IgD-negative memory B cell (primary cell): ENCODE results near the gene DNAJC12. TPM values are rescaled to one million over a fixed set of nuclear protein-coding genes. Genes with fewer than 3 reads are reported as not detected.
"Not testable (repeated sequence)": the region's sequence is repeated elsewhere in the genome, so short reads cannot be mapped to it uniquely, and the experiment has no call there.

ENCODE experiments used
- H3K27ac Mint-ChIP-seq, 3 donors: one replicate each; pipeline ENCODE4 v1.8.0; 2020 to 2022; ENCODE audit warnings: mild to moderate bottlenecking in 3 of 3, mixed read lengths in 3 of 3, moderate library complexity in 1 of 3
- H3K27me3 Mint-ChIP-seq: one replicate; pipeline ENCODE4 v1.8.0; 2021; ENCODE audit warnings: mixed read lengths
- H3K36me3 Mint-ChIP-seq: one replicate; pipeline ENCODE4 v1.8.0; 2020; ENCODE audit warnings: mild to moderate bottlenecking, mixed read lengths
- H3K4me1 Mint-ChIP-seq, 3 donors: one replicate each; pipeline ENCODE4 v1.8.0; 2020 to 2022; ENCODE audit warnings: mixed read lengths in 3 of 3, mild to moderate bottlenecking in 1 of 3
- H3K4me3 Mint-ChIP-seq, 4 donors: one replicate each; pipeline ENCODE4 v1.8.0; 2020 to 2022; ENCODE audit warnings: mild to moderate bottlenecking in 4 of 4, mixed read lengths in 4 of 4, moderate library complexity in 3 of 4
- H3K9me3 Mint-ChIP-seq, 3 donors: one replicate each; pipeline ENCODE4 v1.8.0; 2020 to 2021; ENCODE audit warnings: mixed read lengths in 3 of 3, mild to moderate bottlenecking in 1 of 3
- polyA plus RNA-seq: library from polyadenylated mRNA; unstranded; fragments of 300-500 nt; fragmentation: Illumina TruSeq; gene quantifications from one replicate; pipeline ENCODE4 v1.2.3, GENCODE V29; 2021

The DNAJC12 gene
- polyA plus RNA-seq, 1 donor from 2014 or later, result not detected

GRCh38 chr10:67789769-67790168 lies 48.2 kb downstream of the DNAJC12 start:
- no peaks in the 10 kb centered on the region for H3K27me3 Mint-ChIP-seq

DNA sequence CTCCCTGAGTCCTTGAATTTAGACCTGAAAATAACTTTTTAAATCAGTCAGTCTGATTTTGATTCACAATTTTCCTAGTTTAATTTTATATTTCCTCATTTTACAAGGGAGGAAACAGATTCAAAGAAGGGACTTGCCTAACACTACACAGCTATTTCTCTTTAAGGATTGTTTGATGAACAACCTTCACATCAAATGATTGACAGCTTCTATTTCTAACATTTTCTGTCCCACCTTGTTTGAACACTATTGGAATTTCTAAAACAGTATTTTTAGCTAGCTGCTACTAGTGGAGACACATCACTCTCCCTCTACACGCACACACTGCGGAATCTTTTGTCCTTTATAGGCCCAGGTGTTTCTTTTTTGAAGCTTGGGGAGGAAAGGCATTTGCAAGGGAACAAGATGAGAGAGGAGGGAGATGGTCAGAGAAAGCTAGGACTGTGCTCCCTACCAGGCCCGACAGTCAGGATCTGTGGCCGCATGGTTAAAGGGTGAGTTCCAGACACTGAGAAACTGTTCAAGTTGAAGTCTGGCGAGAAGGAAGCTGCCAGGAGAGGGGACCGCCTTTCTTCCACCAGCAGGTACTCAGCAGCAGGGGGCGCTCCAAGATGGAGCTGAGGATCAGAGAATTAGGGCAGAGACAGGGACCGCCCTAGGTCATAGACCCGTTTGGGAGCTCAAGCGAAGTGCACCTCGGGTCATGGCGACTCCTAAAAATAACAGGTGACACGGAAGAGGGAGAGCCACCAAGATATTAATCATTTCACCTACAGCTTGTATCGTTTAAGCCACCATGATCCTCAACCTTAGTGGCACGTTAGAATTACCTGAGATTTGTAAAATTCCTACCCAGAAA lies 49.7 kb downstream of the DNAJC12 start:
- H3K4me3 Mint-ChIP-seq, result peak overlapping the region in 1 of 4 donors; percentile 46
- peaks cover 3% of the 10 kb centered on the region for H3K36me3 Mint-ChIP-seq
- no peaks in the 10 kb centered on the region for H3K9me3 Mint-ChIP-seq
- H3K27ac Mint-ChIP-seq, result peak overlapping the region in 1 of 3 donors; percentile 62
- no peaks in the 10 kb centered on the region for H3K27me3 Mint-ChIP-seq
- H3K4me1 Mint-ChIP-seq, result peaks cover 12 to 20% (median 16%) of the 10 kb centered on the region in 3 donors

More at GRCh38 chr10:67789769-67790168, 48.2 kb downstream of the DNAJC12 start:
- Mint-ChIP-seq H3K27ac (no peak overlapping the region), H3K9me3 (no peaks in the 10 kb centered on the region), H3K4me3 (no peak overlapping the region), H3K4me1 (peaks cover 0 to 7% (median 3%) of the 10 kb centered on the region in 3 donors), H3K36me3 (peaks cover 3% of the 10 kb centered on the region)

DNA sequence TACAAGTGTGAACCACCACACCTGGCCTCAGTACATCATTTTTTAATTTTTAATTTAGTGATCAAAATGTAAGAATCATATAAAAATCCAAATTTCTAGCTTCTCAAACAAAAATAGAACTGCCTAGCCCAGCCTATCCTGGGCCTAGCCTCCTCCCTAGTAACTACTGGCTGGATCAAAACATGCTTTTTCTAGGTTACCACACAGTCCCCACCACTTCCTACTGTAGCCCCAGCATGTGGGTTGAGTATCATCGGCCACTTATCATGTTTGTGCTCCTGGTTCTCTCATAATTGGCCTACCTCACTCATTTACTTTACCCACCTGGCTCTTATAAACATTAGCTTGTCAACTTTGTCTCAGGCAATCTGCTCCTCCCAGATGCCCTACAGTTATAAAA lies 52.9 kb downstream of the DNAJC12 start:
- Mint-ChIP-seq H3K9me3 (peaks cover 0 to 2% (median 0%) of the 10 kb centered on the region in 3 donors), H3K27ac (peak overlapping the region in 2 of 3 donors; percentile 23 to 83), H3K4me3 (no peak overlapping the region), H3K27me3 (no peaks in the 10 kb centered on the region), H3K4me1 (peaks cover 24 to 26% (median 25%) of the 10 kb centered on the region in 3 donors), H3K36me3 (peaks cover 3% of the 10 kb centered on the region)

DNA sequence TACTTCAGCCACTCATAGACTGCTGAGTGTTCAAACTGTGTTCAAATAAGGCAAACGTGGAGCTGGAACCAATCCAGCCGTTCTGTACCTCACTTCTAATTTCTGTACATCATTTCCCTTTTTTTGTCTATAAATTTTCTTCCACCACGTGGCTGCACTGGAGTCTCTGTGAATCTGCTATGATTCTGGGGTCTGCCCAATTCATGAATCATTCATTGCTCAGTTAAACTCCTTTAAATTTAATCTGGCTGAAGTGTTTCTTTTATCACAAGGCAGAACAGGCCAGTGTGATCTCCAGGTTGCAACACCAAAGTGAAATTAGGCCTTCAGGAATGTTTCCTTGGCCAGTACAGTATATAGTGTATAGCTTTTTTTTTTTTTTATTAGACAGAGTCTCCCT lies 53.5 kb downstream of the DNAJC12 start:
- Mint-ChIP-seq H3K4me1 (peaks cover 29 to 32% (median 31%) of the 10 kb centered on the region in 3 donors), H3K27ac (peak overlapping the region in 2 of 3 donors; percentile 44 to 93), H3K27me3 (no peaks in the 10 kb centered on the region), H3K9me3 (peaks cover 0 to 2% (median 0%) of the 10 kb centered on the region in 3 donors), H3K36me3 (peaks cover 3% of the 10 kb centered on the region), H3K4me3 (peak overlapping the region in 3 of 4 donors; percentile 49 to 91 (median 66))

GRCh38 chr10:67783606-67784294 lies 54.2 kb downstream of the DNAJC12 start:
- Mint-ChIP-seq H3K27me3 (no peaks in the 10 kb centered on the region), H3K4me1 (peaks cover 29 to 32% (median 31%) of the 10 kb centered on the region in 3 donors), H3K36me3 (peaks cover 3% of the 10 kb centered on the region), H3K9me3 (peaks cover 0 to 2% (median 0%) of the 10 kb centered on the region in 3 donors), H3K4me3 (peak overlapping the region; percentile 1 to 91 (median 73)), H3K27ac (peak overlapping the region; percentile 44 to 93 (median 47))

DNA sequence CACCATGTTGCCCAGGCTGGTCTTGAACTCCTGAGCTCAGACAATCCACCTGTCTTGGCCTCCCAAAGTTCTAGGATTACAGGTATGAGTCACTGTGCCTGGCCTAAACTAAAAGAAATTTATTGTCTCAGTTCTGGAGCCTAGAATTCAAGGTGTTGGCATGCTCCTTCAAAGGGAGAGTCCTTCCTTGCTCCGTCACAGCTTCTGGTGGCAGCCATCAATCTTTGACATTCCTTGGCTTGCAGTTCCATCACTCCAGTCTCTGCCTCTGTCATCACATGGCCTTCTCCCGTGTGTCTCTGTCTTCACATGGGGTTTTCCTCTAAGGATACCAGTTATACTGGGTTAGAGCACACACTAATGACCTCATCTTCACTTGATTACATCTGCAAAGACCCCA lies 55.5 kb downstream of the DNAJC12 start:
- Mint-ChIP-seq H3K9me3 (peaks cover 0 to 2% (median 0%) of the 10 kb centered on the region in 3 donors), H3K4me3 (no peak overlapping the region), H3K27me3 (no peaks in the 10 kb centered on the region), H3K27ac (no peak overlapping the region), H3K4me1 (peaks cover 27 to 31% (median 29%) of the 10 kb centered on the region in 3 donors), H3K36me3 (no peaks in the 10 kb centered on the region)

DNA sequence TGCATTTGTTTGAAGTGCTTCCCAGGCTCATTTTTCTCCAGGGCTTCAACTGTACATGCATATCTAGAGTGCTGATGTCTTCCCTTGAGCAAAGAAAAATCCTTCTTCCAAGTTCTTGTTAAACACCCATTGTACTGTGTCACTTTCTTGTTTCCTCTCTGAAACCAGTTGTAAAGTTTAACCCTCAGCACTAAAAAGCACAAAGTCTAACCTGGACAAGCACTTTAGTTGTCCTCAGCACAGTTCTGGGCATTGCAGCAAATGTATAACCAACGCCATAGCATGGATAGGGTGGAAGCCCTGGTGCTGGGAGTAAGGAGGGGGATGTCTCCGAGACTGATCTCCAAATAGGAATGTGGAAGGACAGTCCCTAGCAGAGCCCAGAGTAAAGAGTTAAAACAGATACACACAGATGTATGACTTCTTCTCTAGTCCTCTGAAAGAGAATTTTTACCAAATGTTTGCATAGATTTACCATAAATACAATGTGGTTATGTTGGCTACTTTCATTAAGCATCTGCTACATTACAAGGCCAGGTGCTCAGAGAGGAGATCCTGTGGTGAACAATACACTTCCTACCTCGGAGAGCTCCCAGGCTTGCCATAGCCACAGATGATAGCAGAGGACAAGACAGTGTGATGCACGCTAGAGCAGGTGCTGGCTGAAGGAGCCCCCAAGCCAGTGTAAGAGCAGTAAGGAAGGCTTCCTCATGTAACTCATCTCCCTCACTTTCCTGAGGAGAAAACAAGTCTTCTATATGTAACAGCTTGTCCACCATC lies 57.0 kb downstream of the DNAJC12 start:
- Mint-ChIP-seq H3K4me1 (peaks cover 27 to 31% (median 29%) of the 10 kb centered on the region in 3 donors), H3K4me3 (no peak overlapping the region), H3K27ac (peak overlapping the region in 1 of 3 donors; percentile 32), H3K9me3 (peaks cover 0 to 2% (median 0%) of the 10 kb centered on the region in 3 donors), H3K27me3 (no peaks in the 10 kb centered on the region), H3K36me3 (no peaks in the 10 kb centered on the region)

GRCh38 chr10:67780204-67780621 lies 57.8 kb downstream of the DNAJC12 start:
- not testable (repeated sequence) for H3K9me3 Mint-ChIP-seq, H3K27me3 Mint-ChIP-seq, H3K4me3 Mint-ChIP-seq, H3K36me3 Mint-ChIP-seq
- H3K4me1 Mint-ChIP-seq, result peaks cover 26 to 31% (median 28%) of the 10 kb centered on the region in 3 donors
- H3K27ac Mint-ChIP-seq, result peak overlapping the region in 2 of 3 donors; percentile 0 to 81

DNA sequence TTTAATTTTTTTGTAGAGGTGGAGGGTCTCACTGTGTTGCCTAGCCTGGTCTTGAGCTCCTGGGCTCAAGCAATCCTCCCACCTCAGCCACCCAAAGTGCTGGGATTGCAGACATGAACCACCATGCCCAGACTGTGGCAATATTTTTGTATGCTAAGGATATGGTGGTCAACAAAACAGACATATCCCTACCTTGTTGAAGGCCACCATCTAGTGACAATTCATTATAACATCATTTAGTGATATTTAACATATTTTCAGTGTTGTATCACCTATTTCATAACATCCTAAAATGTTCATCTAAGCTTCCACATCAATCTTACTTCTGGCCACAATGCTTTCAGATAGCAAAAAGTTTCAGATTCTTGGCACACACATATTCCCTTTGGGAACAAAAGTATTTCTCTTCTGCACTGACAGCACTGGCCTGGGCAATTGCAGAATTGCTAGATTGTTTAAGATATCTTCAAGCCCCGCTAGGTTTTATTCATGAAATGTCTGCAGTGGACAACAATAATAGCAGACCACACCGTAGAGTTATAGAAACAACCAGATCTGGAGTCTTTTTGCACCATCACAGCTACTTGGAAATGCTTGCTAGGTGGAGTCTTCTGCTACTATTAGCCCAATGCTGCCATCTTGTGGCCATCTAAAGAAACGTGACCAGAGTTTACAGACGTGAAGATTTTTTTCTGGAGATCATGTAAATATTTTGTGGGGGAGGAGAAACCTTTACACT lies 58.4 kb downstream of the DNAJC12 start:
- H3K4me1 Mint-ChIP-seq, result peaks cover 25 to 31% (median 26%) of the 10 kb centered on the region in 3 donors
- no peak overlapping the region for H3K4me3 Mint-ChIP-seq
- H3K27me3 Mint-ChIP-seq, result no peaks in the 10 kb centered on the region

GRCh38 chr10:67776371-67776770 lies 61.6 kb downstream of the DNAJC12 start:
- H3K4me1 Mint-ChIP-seq, result peaks cover 17 to 21% (median 21%) of the 10 kb centered on the region in 3 donors

More for the DNA sequence above, 58.4 kb downstream of the DNAJC12 start:
- Mint-ChIP-seq H3K9me3 (peaks cover 0 to 2% (median 0%) of the 10 kb centered on the region in 3 donors), H3K27ac (peak overlapping the region in 2 of 3 donors; percentile 0 to 81), H3K36me3 (no peaks in the 10 kb centered on the region)

DNA sequence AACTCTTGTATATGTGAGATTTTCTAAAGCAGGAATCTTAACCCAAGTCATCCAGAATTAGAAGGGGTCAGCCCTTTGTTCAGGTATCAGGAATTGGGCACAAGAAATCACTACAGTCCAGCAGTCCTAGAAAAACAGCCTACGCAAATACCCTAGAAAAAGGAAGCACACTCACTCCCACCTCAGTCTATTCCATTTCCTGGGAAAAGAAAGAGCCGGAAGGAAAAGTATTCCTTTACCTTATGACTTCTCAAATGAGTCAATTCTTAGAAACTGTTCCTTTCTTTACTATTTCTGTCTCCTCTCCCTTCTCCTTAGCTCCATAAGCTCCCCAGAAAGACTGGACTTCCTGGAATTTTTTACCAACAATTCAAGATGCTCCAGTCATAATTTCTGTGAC lies 62.7 kb downstream of the DNAJC12 start:
- H3K4me1 Mint-ChIP-seq, result peaks cover 23 to 30% (median 27%) of the 10 kb centered on the region in 3 donors
- H3K9me3 Mint-ChIP-seq, result no peaks in the 10 kb centered on the region
- no peaks in the 10 kb centered on the region for H3K36me3 Mint-ChIP-seq
- H3K27ac Mint-ChIP-seq, result no peak overlapping the region
- no peak overlapping the region for H3K4me3 Mint-ChIP-seq
- H3K27me3 Mint-ChIP-seq, result no peaks in the 10 kb centered on the region

More at GRCh38 chr10:67776371-67776770, 61.6 kb downstream of the DNAJC12 start:
- Mint-ChIP-seq H3K4me3 (no peak overlapping the region), H3K9me3 (no peaks in the 10 kb centered on the region), H3K27me3 (no peaks in the 10 kb centered on the region), H3K27ac (no peak overlapping the region), H3K36me3 (no peaks in the 10 kb centered on the region)

DNA sequence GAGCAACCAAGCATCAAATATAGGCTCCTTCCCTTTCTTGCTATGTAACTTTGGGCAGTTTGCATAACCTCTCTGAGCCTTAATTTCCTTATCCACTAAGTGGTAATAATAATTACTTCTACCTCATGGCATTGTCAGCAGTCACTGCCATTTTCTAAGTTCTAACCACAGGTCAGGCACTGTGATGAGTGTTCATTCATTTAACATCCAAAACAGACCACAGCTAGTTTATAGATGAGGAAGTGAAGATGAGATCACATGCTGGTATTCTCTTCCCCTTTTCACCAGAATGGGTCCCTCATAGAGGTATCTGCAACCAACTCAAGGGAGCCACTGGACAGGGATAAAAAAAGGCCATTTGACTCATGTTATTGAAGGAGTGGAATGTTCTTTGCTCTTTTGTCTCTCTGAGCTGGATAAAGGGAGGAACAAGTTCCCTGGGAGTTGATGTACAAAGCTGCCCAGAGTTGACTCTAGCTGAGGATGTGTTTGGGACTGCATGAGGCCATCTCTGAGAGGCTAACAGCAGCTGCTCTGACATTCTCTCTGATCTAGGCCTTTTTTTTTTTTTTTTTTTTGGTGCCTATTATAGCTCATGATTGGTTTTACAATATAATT lies 65.0 kb downstream of the DNAJC12 start:
- H3K4me1 Mint-ChIP-seq, result peaks cover 24 to 30% (median 25%) of the 10 kb centered on the region in 3 donors
- no peaks in the 10 kb centered on the region for H3K27me3 Mint-ChIP-seq
- no peaks in the 10 kb centered on the region for H3K36me3 Mint-ChIP-seq
- no peaks in the 10 kb centered on the region for H3K9me3 Mint-ChIP-seq
- H3K27ac Mint-ChIP-seq, result peak overlapping the region; percentile 18 to 89 (median 83)
- H3K4me3 Mint-ChIP-seq, result peak overlapping the region in 2 of 4 donors; percentile 34 to 53

- H3K4me3 Mint-ChIP-seq, result no peak overlapping the region
- no peaks in the 10 kb centered on the region for H3K9me3 Mint-ChIP-seq
- H3K36me3 Mint-ChIP-seq, result no peaks in the 10 kb centered on the region
- H3K27me3 Mint-ChIP-seq, result no peaks in the 10 kb centered on the region
- peaks cover 24 to 30% (median 25%) of the 10 kb centered on the region in 3 donors for H3K4me1 Mint-ChIP-seq
- peak overlapping the region in 2 of 3 donors; percentile 18 to 83 for H3K27ac Mint-ChIP-seq
These were observed 65.8 kb downstream of the DNAJC12 start for GRCh38 chr10:67772151-67772550.
